ENCODE data around the gene TUBGCP2. TPM values are rescaled to one million over a fixed set of nuclear protein-coding genes. Genes with fewer than 3 reads are reported as not detected.

TUBGCP2 gene
- total RNA-seq, 4 donors from 2014 or later: 26.8 to 61.9 (median 44.4) TPM

GRCh38 chr10:133286366-133286765 lies 22.3 kb downstream of the TUBGCP2 start:
- TF ChIP-seq, protein P1, sequence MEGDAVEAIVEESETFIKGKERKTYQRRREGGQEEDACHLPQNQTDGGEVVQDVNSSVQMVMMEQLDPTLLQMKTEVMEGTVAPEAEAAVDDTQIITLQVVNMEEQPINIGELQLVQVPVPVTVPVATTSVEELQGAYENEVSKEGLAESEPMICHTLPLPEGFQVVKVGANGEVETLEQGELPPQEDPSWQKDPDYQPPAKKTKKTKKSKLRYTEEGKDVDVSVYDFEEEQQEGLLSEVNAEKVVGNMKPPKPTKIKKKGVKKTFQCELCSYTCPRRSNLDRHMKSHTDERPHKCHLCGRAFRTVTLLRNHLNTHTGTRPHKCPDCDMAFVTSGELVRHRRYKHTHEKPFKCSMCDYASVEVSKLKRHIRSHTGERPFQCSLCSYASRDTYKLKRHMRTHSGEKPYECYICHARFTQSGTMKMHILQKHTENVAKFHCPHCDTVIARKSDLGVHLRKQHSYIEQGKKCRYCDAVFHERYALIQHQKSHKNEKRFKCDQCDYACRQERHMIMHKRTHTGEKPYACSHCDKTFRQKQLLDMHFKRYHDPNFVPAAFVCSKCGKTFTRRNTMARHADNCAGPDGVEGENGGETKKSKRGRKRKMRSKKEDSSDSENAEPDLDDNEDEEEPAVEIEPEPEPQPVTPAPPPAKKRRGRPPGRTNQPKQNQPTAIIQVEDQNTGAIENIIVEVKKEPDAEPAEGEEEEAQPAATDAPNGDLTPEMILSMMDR (IDR thresholded peaks at IDR 0.05): no peak
- TF ChIP-seq POLR2A (IDR thresholded peaks at IDR 0.05): no peak
- no peaks in the 10 kb centered on the region for H3K9me3 ChIP-seq
- no peak for DNase-seq
- H3K4me3 ChIP-seq: no peak overlapping the region
- H3K27me3 ChIP-seq: no peaks in the 10 kb centered on the region
- no peaks in the 10 kb centered on the region for H3K36me3 ChIP-seq
- intact Hi-C loops (cut with DNase I; ENCODE audit: low total_unique reads): no loop called here
- H3K4me1 ChIP-seq: no peaks in the 10 kb centered on the region
- no peak overlapping the region for H3K27ac ChIP-seq

GRCh38 chr10:133285217-133285616 lies 23.5 kb downstream of the TUBGCP2 start:
- no peak for DNase-seq
- Histone ChIP-seq H3K27ac (no peak overlapping the region), H3K4me3 (no peak overlapping the region), H3K27me3 (no peaks in the 10 kb centered on the region), H3K4me1 (no peaks in the 10 kb centered on the region), H3K36me3 (no peaks in the 10 kb centered on the region), H3K9me3 (no peaks in the 10 kb centered on the region)
- intact Hi-C loops (cut with DNase I; ENCODE audit: low total_unique reads): no loop called here
- TF ChIP-seq, protein P1 (IDR thresholded peaks at IDR 0.05): no peak
- no peak for TF ChIP-seq POLR2A (IDR thresholded peaks at IDR 0.05)

GRCh38 chr10:133283931-133284330 lies 24.7 kb downstream of the TUBGCP2 start:
- TF ChIP-seq, protein P1 (IDR thresholded peaks at IDR 0.05): no peak
- no peak for TF ChIP-seq POLR2A (IDR thresholded peaks at IDR 0.05)
- intact Hi-C loops (cut with DNase I; ENCODE audit: low total_unique reads): no loop called here
- Histone ChIP-seq H3K36me3 (no peaks in the 10 kb centered on the region), H3K27ac (no peak overlapping the region), H3K9me3 (no peaks in the 10 kb centered on the region), H3K4me1 (no peaks in the 10 kb centered on the region), H3K27me3 (no peaks in the 10 kb centered on the region), H3K4me3 (no peak overlapping the region)
- no peak for DNase-seq

- Histone ChIP-seq H3K27ac (no peak overlapping the region), H3K36me3 (no peaks in the 10 kb centered on the region), H3K9me3 (no peaks in the 10 kb centered on the region), H3K4me3 (no peak overlapping the region), H3K27me3 (no peaks in the 10 kb centered on the region), H3K4me1 (no peaks in the 10 kb centered on the region)
- intact Hi-C loops (cut with DNase I; ENCODE audit: low total_unique reads): no loop called here
- TF ChIP-seq POLR2A (IDR thresholded peaks at IDR 0.05): no peak
- TF ChIP-seq, protein P1 (IDR thresholded peaks at IDR 0.05): no peak
- DNase-seq: no peak
Observed at GRCh38 chr10:133282846-133283390, 25.8 kb downstream of the TUBGCP2 start.

DNA sequence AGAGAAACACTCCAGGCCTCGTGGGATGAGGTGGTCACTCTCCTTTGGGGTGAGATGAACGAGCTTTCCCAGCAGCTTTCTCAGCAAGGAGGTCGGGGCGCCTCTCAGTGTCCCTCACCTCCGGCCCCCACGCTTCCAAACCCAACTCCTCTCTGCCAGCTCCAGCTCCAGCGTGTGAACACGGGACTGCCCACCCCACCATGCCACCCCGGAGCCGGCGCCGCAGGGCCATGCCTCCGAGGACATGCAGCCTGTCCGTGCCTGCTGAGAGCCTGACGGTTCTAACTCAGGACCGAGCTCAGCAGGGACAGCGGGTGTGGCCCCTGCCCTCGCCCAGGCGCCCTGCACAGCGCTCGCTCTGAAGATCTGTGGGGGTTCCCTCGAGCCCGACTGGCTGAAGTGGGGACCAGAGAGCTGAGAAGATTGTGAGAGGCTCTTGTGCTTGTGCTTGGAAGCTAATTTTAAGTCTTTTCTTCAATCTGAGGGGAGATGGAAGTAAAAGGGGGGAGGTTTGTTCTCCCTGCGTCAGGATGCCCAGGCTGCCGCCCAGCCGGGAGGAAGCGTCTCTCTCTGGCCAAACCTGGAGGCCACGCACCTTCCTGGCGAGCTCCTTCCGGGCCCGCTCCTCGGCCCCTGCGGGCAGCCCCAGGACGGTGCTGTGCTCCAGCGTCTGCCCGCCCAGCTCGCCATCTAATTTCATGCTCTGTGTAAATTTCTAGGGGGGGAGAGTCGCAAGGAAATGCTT lies 26.9 kb downstream of the TUBGCP2 start:
- TF ChIP-seq POLR2A (IDR thresholded peaks at IDR 0.05): no peak
- TF ChIP-seq, protein P1 (IDR thresholded peaks at IDR 0.05): no peak
- Histone ChIP-seq H3K36me3 (no peaks in the 10 kb centered on the region), H3K27me3 (no peaks in the 10 kb centered on the region), H3K4me1 (peaks cover 0 to 3% of the 10 kb centered on the region in 2 donors), H3K27ac (no peak overlapping the region), H3K9me3 (no peaks in the 10 kb centered on the region), H3K4me3 (no peak overlapping the region)
- DNase-seq: no peak
- intact Hi-C loops (cut with DNase I; ENCODE audit: low total_unique reads): no loop called here
